ENCODE measurements around the gene CNKSR3.
"Not testable (repeated sequence)": the region's sequence is repeated elsewhere in the genome, so short reads cannot be mapped to it uniquely, and the experiment has no call there.

DNA sequence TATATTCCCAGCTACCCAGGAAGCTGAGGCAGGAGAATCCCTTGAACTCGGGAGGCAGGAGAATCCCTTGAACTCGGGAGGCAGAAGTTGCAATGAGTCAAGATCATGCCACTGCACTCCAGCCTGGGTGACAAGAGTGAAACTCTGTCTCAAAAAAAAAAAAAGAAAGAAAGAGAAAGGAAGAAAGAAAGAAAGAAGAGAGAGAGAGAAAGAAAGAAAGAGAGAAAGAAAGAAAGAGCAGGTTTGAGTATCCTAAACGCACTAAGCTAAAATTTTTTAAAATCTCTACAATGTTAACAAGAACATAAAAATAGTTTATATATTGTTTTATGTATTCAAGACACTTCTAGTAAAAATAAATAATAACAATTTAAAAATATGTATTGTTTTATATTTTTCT is 4.6 kb upstream of the CNKSR3 start:
- TF ChIP-seq CTCF, POLR2A (IDR thresholded peaks at IDR 0.05): not testable (repeated sequence)

All from thyroid gland (tissue), 4 donors.